Naive thymus-derived CD4-positive, alpha-beta T cell (primary cell): ENCODE data around the gene FLCN. TPM values are rescaled to one million over a fixed set of nuclear protein-coding genes. Genes with fewer than 3 reads are reported as not detected.

Experiments used
- ATAC-seq: fragments of 150-1000 bp; cut with Tn5 transposase; 2 replicates; pipeline ENCODE4 v1.10.0; 2021; ENCODE audit warnings: mild to moderate bottlenecking, moderate library complexity
- CTCF ChIA-PET: fragments of 350-600 bp; sonication (Branson Sonifier 250); formaldehyde crosslinking; loops from one replicate; lab custom pipeline; 2021; ENCODE audit warnings: antibody characterized with exemption; lab: Charles Lee
- POLR2A ChIA-PET: fragments of 350-600 bp; sonication (Branson Sonifier 250); formaldehyde crosslinking; loops from one replicate; lab custom pipeline; 2021; ENCODE audit warnings: antibody characterized with exemption, inconsistent platforms; lab: Charles Lee
- DNase-seq, 9 donors: peaks; one replicate each; pipeline versions ENCODE4 v3.0.0 to v3.0.0-alpha.2; 2020 to 2022; ENCODE audit warnings: mixed read lengths in 1 of 9
- H3K27ac ChIP-seq: one replicate; pipeline ENCODE4 v1.7.0; 2013; ENCODE audit warnings: mild to moderate bottlenecking, low read depth, low read length, moderate library complexity
- H3K27me3 ChIP-seq, 2 donors: one replicate each; pipeline ENCODE4 v1.7.0; 2013; ENCODE audit warnings: low read length in 2 of 2, mild to moderate bottlenecking in 2 of 2, moderate library complexity in 2 of 2; ENCODE audit not compliant: control insufficient read depth in 2 of 2, insufficient read depth in 2 of 2
- H3K36me3 ChIP-seq, 3 experiments: 1 replicate in 2 of 3; 2 replicates in 1 of 3; pipeline ENCODE4 v1.7.0; 2013; ENCODE audit warnings: low read length in 3 of 3, mild to moderate bottlenecking in 3 of 3, moderate library complexity in 1 of 3; ENCODE audit not compliant: insufficient read depth in 3 of 3, control insufficient read depth in 2 of 3
- H3K4me1 ChIP-seq, 2 donors: one replicate each; pipeline ENCODE4 v1.7.0; 2013; ENCODE audit warnings: low read length in 2 of 2, mild to moderate bottlenecking in 2 of 2, moderate library complexity in 1 of 2; ENCODE audit not compliant: control insufficient read depth in 2 of 2, insufficient read depth in 2 of 2
- H3K4me3 ChIP-seq: 2 replicates; pipeline ENCODE4 v1.7.0; 2013; ENCODE audit warnings: mild to moderate bottlenecking, low read length
- H3K9me3 ChIP-seq, 3 experiments: 1 replicate in 2 of 3; 2 replicates in 1 of 3; pipeline ENCODE4 v1.7.0; 2013; ENCODE audit warnings: low read length in 3 of 3; ENCODE audit not compliant: control insufficient read depth in 2 of 3
- H3K27ac Mint-ChIP-seq, 9 donors: one replicate each; pipeline ENCODE4 v1.8.0; 2020 to 2022; ENCODE audit warnings: mixed read lengths in 9 of 9, mild to moderate bottlenecking in 8 of 9, moderate library complexity in 5 of 9, inconsistent platforms in 2 of 9
- H3K27me3 Mint-ChIP-seq, 5 donors: one replicate each; pipeline ENCODE4 v1.8.0; 2021 to 2022; ENCODE audit warnings: mixed read lengths in 5 of 5, mild to moderate bottlenecking in 1 of 5
- H3K36me3 Mint-ChIP-seq, 5 donors: one replicate each; pipeline ENCODE4 v1.8.0; 2020 to 2022; ENCODE audit warnings: mixed read lengths in 5 of 5, mild to moderate bottlenecking in 3 of 5, inconsistent platforms in 1 of 5
- H3K4me1 Mint-ChIP-seq, 7 donors: one replicate each; pipeline ENCODE4 v1.8.0; 2020 to 2022; ENCODE audit warnings: mixed read lengths in 7 of 7, mild to moderate bottlenecking in 3 of 7, inconsistent platforms in 1 of 7
- H3K4me3 Mint-ChIP-seq, 10 donors: one replicate each; pipeline ENCODE4 v1.8.0; 2020 to 2022; ENCODE audit warnings: mild to moderate bottlenecking in 10 of 10, mixed read lengths in 10 of 10, moderate library complexity in 6 of 10, inconsistent platforms in 2 of 10
- H3K9me3 Mint-ChIP-seq, 11 donors: one replicate each; pipeline ENCODE4 v1.8.0; 2020 to 2022; ENCODE audit warnings: mixed read lengths in 11 of 11, mild to moderate bottlenecking in 4 of 11, inconsistent platforms in 1 of 11, moderate library complexity in 1 of 11
- intact Hi-C, 2 donors: fragments of 100-400 bp; cut with micrococcal nuclease; formaldehyde crosslinking; loops; one replicate each; pipeline ENCODE4 v1.15.1; 2023
- polyA plus RNA-seq, 2 donors: library from polyadenylated mRNA; unstranded; fragments of 300-500 nt; fragmentation: Illumina TruSeq; gene quantifications; one replicate each; pipeline ENCODE4 v1.2.3, GENCODE V29; 2021
- total RNA-seq, 6 experiments: library from RNA in 5 of 6; stranded (reverse) in 5 of 6; gene quantifications; 1 replicate in 5 of 6; 2 replicates in 1 of 6; pipeline ENCODE4 v1.2.3 and lab custom pipeline; 2021 to 2026

The FLCN gene
- total and polyA plus RNA-seq, 7 experiments from 2014 or later: 4.7 to 94.7 (median 44.2) TPM

GRCh38 chr17:17242246-17242645 lies 5.3 kb upstream of the FLCN start:
- POLR2A ChIA-PET: no interaction called here
- H3K27me3 Mint-ChIP-seq: peaks cover 0 to 5% (median 0%) of the 10 kb centered on the region in 5 donors

GRCh38 chr17:17241656-17242055 lies 4.7 kb upstream of the FLCN start:
- Mint-ChIP-seq H3K9me3 (peaks cover 0 to 4% (median 0%) of the 10 kb centered on the region in 11 donors), H3K27ac (peak overlapping the region in 1 of 9 donors; percentile 18), H3K36me3 (peaks cover 0 to 3% (median 0%) of the 10 kb centered on the region in 5 donors), H3K27me3 (peaks cover 0 to 6% (median 0%) of the 10 kb centered on the region in 5 donors), H3K4me3 (peak overlapping the region in 1 of 10 donors; percentile 25), H3K4me1 (peaks cover 0 to 17% (median 13%) of the 10 kb centered on the region in 7 donors)
- no peak for ATAC-seq
- DNase-seq: no peak
- no peaks in the 10 kb centered on the region for H3K9me3 ChIP-seq
- H3K27me3 ChIP-seq: no peaks in the 10 kb centered on the region
- peaks cover 0 to 19% (median 0%) of the 10 kb centered on the region in 3 experiments for H3K36me3 ChIP-seq
- POLR2A ChIA-PET: interaction anchor here (0.6 to 0.7 kb wide), 2 partner anchors 36 to 64 kb away, joined by 3 read pairs; partner anchors contain the start of gene PLD6
- H3K4me3 ChIP-seq: no peak overlapping the region
- no peak overlapping the region for H3K27ac ChIP-seq
- CTCF ChIA-PET: no interaction called here
- intact Hi-C loops: no loop called here
- H3K4me1 ChIP-seq: peaks cover 0 to 4% of the 10 kb centered on the region in 2 donors

More at GRCh38 chr17:17242246-17242645, 5.3 kb upstream of the FLCN start:
- Histone ChIP-seq H3K4me3 (no peak overlapping the region), H3K27ac (no peak overlapping the region), H3K9me3 (no peaks in the 10 kb centered on the region), H3K27me3 (no peaks in the 10 kb centered on the region), H3K4me1 (peaks cover 0 to 4% of the 10 kb centered on the region in 2 donors), H3K36me3 (peaks cover 0 to 19% (median under 1%) of the 10 kb centered on the region in 3 experiments)
- Mint-ChIP-seq H3K4me1 (peaks cover 0 to 16% (median 11%) of the 10 kb centered on the region in 7 donors), H3K36me3 (peaks cover 0 to 9% (median 5%) of the 10 kb centered on the region in 5 donors), H3K4me3 (no peak overlapping the region), H3K9me3 (peaks cover 0 to 2% (median 0%) of the 10 kb centered on the region in 11 donors), H3K27ac (peak overlapping the region in 1 of 9 donors; percentile 65)
- intact Hi-C loops: no loop called here
- CTCF ChIA-PET: no interaction called here
- DNase-seq (no peak), ATAC-seq (no peak)

- CTCF ChIA-PET: no interaction called here
- peaks cover 16 to 31% (median 30%) of the 10 kb centered on the region in 7 donors for H3K4me1 Mint-ChIP-seq
- Histone ChIP-seq H3K4me1 (peaks cover 13 to 18% of the 10 kb centered on the region in 2 donors), H3K9me3 (no peaks in the 10 kb centered on the region), H3K36me3 (peaks cover 0 to 7% (median 0%) of the 10 kb centered on the region in 3 experiments), H3K4me3 (no peak overlapping the region), H3K27me3 (no peaks in the 10 kb centered on the region), H3K27ac (no peak overlapping the region)
- H3K4me3 Mint-ChIP-seq: peak overlapping the region in 1 of 10 donors; percentile 55
- intact Hi-C loops: loop anchor here in 1 of 2 donors (5.0 kb wide), 1 partner anchor 238 kb away; no protein-coding TSS in a partner anchor
- DNase-seq (no peak), ATAC-seq (no peak)
- H3K9me3 Mint-ChIP-seq: peaks cover 0 to 5% (median 0%) of the 10 kb centered on the region in 11 donors
- POLR2A ChIA-PET: interaction anchor here (0.7 to 0.8 kb wide), 2 partner anchors 39 to 60 kb away, joined by 3 read pairs; no protein-coding TSS in a partner anchor
- peaks cover 0 to 3% (median 0%) of the 10 kb centered on the region in 5 donors for H3K36me3 Mint-ChIP-seq
- H3K27ac Mint-ChIP-seq: no peak overlapping the region
- peaks cover 0 to 6% (median 0%) of the 10 kb centered on the region in 5 donors for H3K27me3 Mint-ChIP-seq
These were observed 2.9 kb upstream of the FLCN start for GRCh38 chr17:17239832-17240231.

GRCh38 chr17:17236295-17237025 lies 508 bp downstream of the FLCN start:
- CTCF ChIA-PET: interaction anchor here (0.5 to 0.6 kb wide), 2 partner anchors 73 to 119 kb away, joined by 3 read pairs; no protein-coding TSS in a partner anchor
- Mint-ChIP-seq H3K9me3 (peaks cover 0 to 5% (median 0%) of the 10 kb centered on the region in 11 donors), H3K27ac (peak overlapping the region; percentile 97 to 100 (median 98)), H3K27me3 (peaks cover 0 to 6% (median 0%) of the 10 kb centered on the region in 5 donors), H3K36me3 (peaks cover 0 to 7% (median 4%) of the 10 kb centered on the region in 5 donors), H3K4me3 (peak overlapping the region; percentile 90 to 99 (median 96)), H3K4me1 (peaks cover 16 to 38% (median 31%) of the 10 kb centered on the region in 7 donors)
- DNase-seq (peak in 4 of 9 donors; percentile 9 to 14 (median 10)), ATAC-seq (no peak)
- Histone ChIP-seq H3K27ac (peak overlapping the region; percentile 97), H3K36me3 (peaks cover 0 to 22% (median 4%) of the 10 kb centered on the region in 3 experiments), H3K9me3 (no peaks in the 10 kb centered on the region), H3K27me3 (no peaks in the 10 kb centered on the region), H3K4me3 (peak overlapping the region; percentile 92), H3K4me1 (peaks cover 13 to 18% of the 10 kb centered on the region in 2 donors)
- POLR2A ChIA-PET: interaction anchor here (0.7 to 2.8 kb wide), 14 partner anchors 17 to 856 kb away, joined by 3 to 10 read pairs (median 4); partner anchors contain the start of genes PLD6 and UBB
- intact Hi-C loops: loop anchor here (1.0 to 5.0 kb wide), 13 partner anchors 30 to 355 kb away; partner anchors contain the start of genes COPS3 (in 2 of the 2), PLD6 (in 2 of the 2), MPRIP (in 1 of the 2) and PEMT (in 1 of the 2)

GRCh38 chr17:17235212-17236174 lies 1.5 kb downstream of the FLCN start:
- intact Hi-C loops: loop anchor here (2.0 to 5.0 kb wide), 2 partner anchors 93 to 233 kb away; no protein-coding TSS in a partner anchor
- CTCF ChIA-PET: interaction anchor here (0.5 kb wide), 2 partner anchors 72 to 356 kb away, joined by 3 read pairs; no protein-coding TSS in a partner anchor
- peaks cover 13 to 18% of the 10 kb centered on the region in 2 donors for H3K4me1 ChIP-seq
- peaks cover 0 to 30% (median 6%) of the 10 kb centered on the region in 3 experiments for H3K36me3 ChIP-seq
- H3K4me3 ChIP-seq: peak overlapping the region; percentile 92
- no peaks in the 10 kb centered on the region for H3K27me3 ChIP-seq
- Mint-ChIP-seq H3K9me3 (peaks cover 0 to 5% (median 0%) of the 10 kb centered on the region in 11 donors), H3K4me3 (peak overlapping the region; percentile 90 to 99 (median 96)), H3K4me1 (peaks cover 16 to 38% (median 31%) of the 10 kb centered on the region in 7 donors), H3K36me3 (peaks cover 0 to 11% (median 4%) of the 10 kb centered on the region in 5 donors), H3K27me3 (peaks cover 0 to 6% (median 0%) of the 10 kb centered on the region in 5 donors), H3K27ac (peak overlapping the region; percentile 40 to 100 (median 98))
- H3K27ac ChIP-seq: peak overlapping the region; percentile 97
- POLR2A ChIA-PET: interaction anchor here (0.7 to 2.8 kb wide), 5 partner anchors 25 to 59 kb away, joined by 3 to 8 read pairs (median 3); no protein-coding TSS in a partner anchor
- H3K9me3 ChIP-seq: no peaks in the 10 kb centered on the region
- no peak for ATAC-seq
- DNase-seq: no peak
